COLO668 (cell line): ENCODE data around the gene GAB1.

ENCODE experiments used
- DNase-seq: peaks from one replicate; lab custom pipeline; 2025; ENCODE audit not compliant: unreplicated experiment; lab: John Stamatoyannopoulos, UW

GAB1 gene

GRCh38 chr4:143383005-143383574 lies 46.4 kb downstream of the GAB1 start:
- DNase-seq, result no peak

GRCh38 chr4:143384381-143384994 lies 47.8 kb downstream of the GAB1 start:
- no peak for DNase-seq

- no peak for DNase-seq
Measured at GRCh38 chr4:143386812-143387211, 50.1 kb downstream of the GAB1 start.

- no peak for DNase-seq
Measured at GRCh38 chr4:143389579-143390195, 53.0 kb downstream of the GAB1 start.

GRCh38 chr4:143390764-143391163 lies 54.1 kb downstream of the GAB1 start:
- no peak for DNase-seq

- no peak for DNase-seq
Measured at GRCh38 chr4:143391261-143391660, 54.6 kb downstream of the GAB1 start.

DNA sequence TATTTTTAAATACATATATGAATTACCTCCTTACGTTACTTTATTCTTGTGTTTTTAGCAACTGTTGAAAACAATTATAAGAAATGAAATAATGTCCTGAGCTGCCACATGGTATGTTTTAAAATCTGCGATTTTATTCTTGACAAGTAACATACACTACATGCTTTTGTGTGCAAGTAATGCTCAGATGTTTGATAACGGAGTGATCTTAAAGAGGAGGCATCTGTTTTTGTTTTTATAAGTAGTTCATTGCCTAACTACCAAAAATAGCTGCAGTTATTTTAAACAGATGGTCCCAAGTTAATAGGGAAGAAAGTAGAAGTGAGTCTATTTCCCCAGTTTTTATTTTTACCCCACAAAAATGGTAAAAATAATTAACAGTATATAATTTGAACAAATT lies 55.2 kb downstream of the GAB1 start:
- no peak for DNase-seq

- DNase-seq, result no peak
Measured at GRCh38 chr4:143393195-143393594, 56.5 kb downstream of the GAB1 start.

DNA sequence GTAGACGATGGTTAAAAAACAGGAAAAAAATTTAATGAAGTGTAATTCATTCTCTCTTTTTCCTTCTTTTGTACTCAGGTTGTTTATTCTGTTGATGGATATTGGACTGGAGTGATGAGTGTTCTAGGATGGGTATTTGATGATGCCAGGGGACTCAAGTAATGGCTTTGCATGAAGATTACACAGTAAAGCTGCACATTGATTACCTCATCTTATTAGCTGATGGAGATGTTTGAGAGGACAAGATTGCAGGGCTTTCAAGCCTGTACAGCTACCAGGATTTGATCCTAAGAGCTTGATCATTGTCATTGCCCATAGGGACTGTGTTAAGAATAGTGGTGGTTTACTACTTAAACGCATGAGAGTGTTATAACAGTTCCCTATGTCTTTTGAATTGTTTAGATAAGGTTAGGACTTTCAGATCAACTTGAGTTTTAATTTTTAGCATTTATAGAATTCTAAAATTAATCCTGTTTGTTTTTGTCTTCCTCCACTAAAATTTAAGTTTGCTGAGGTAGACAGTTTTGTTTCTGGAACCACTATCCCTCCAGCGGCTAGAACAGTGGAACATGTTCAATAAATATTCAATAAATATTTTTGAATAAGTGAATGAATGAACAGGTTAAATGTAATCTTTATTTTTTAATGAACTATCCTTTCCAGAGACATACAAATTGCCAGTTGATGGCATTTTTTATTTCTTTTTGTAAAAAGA lies 58.2 kb downstream of the GAB1 start:
- DNase-seq, result no peak

DNA sequence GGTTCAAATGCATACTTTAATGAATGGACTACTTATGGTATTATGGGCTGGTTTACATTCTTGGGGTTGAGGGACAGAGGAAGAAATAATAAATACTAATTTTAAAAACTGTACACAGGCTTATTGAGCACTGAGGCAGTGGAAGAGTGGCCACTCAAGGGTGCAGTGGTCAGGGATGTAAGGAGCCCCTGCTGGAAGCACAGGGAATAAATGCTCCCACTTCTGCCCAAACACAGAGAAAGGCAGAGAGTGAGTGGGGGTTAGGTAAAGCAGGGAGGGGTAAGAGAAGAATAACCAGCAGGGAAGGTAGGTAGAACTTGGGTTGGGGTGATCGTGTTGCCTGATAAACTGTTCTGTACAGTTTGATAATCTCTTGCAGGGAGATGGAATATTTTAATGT lies 60.0 kb downstream of the GAB1 start:
- no peak for DNase-seq

DNA sequence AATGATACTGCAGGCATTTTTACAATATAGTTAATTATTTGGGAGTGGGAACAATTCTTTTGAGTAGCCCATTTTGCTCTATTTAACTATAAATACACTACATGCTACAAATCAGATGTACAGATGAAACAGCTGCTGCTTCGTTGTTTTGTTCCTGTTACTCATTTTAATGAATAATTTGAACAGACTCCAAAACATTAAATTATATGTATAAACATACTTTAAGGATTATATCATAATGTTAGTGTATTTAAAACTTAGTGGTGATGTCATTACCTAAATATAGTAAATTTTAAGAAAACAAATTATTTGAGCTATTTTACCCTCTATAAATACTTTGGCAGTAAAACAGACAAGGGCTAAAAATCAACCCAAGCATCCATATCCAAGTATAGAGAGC lies 60.7 kb downstream of the GAB1 start:
- DNase-seq, result no peak

GRCh38 chr4:143397887-143398286 lies 61.2 kb downstream of the GAB1 start:
- no peak for DNase-seq

- no peak for DNase-seq
Measured at GRCh38 chr4:143399113-143399949, 62.7 kb downstream of the GAB1 start.

- no peak for DNase-seq
Measured at GRCh38 chr4:143400082-143400481, 63.4 kb downstream of the GAB1 start.

DNA sequence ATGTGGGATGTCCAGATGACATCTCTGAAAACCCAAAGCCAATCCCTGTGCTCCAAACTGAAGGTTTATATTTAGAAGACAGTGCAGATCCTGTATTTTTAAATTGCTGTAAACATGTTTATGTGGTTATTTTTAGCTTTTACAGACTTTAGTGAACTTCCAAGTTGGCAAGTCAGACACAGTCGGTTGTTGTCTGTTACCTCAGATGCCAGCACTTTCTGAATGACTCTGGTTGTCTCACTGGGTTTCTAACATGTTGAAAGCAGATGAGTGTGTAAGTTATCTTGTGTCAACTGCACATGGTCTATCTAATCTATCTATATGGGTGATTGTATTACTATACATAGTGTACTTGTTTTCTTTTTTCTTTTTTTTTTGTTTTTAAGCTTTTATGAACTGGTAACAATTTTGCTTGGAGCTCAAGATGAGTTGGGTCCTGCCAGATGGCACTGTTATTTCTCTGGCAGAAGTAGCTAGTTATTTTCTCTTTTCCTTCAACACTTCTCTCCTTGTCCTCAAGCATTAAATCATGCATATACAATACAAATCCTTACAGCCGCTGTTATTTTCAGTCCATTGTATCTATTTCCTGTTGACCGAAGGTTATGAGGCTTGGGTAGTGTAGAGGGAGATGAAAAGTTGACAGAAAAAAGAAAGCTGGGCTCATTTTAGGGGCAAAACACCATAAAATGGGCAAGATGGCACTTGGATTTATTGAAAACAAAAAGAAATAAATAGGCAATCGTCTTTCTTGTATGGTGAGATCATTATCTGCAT lies 66.3 kb downstream of the GAB1 start:
- DNase-seq, result no peak

DNA sequence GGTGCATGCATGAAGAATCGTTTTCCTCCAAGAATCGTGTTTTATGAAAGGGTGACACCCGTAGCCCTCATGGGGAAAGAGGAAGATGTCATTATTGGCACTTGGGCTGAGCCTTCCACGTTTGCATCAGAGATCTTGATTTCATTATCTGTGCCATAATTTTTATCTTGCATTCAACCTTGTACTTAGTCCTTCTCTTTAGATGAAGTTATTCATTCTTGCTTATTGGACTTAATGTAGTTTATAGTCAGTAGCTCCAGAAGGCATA lies 66.8 kb downstream of the GAB1 start:
- no peak for DNase-seq

- no peak for DNase-seq
Measured at GRCh38 chr4:143404555-143404954, 67.9 kb downstream of the GAB1 start.

DNA sequence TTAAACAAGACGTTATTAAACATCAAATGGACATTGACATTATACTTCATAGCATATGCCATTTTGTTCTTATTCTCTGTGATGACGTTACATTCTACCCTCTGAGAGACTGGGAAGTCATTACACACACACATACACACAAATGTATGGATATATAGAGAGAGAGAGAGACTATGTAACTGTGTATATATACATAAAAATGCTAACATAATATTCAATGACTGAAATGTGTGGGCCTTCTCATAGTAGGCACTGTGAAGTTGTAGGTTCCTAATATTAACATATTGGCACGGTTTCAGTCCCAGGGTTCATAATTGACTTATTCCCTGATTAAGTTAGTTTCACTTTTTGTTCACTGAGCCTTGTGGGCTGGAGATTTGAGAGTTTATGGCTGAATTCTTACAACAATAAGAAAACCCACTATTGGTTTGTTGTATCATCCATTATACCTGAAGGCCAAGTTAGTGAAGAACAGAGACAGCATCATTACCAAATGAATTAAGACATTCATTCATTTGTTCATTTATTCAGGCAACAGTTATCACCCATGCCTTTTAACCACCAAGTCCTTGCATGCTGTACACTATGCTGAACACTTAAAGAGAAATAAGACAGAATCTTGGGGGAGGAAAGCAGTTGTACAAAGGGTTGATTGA lies 68.5 kb downstream of the GAB1 start:
- DNase-seq, result no peak

- DNase-seq, result no peak
Measured at GRCh38 chr4:143406523-143406922, 69.8 kb downstream of the GAB1 start.

DNA sequence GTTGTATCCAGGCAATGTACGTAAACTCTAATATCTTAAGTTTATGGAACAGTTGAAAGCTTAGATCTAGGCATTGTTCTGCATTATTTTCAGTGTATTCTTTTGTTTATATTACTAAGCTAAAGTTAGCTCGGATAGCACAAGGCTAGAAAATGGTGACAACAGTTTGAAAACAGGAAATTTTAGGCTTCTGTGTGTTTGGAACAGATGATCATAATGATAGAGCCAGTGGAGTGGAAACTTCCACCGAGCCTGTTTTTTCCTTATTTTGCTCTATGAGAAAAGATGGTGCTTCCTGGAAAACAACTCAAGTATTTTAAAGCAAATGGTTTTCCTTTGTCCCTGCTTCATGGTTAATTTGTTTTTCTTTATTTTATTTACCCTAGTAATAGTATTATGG lies 70.8 kb downstream of the GAB1 start:
- no peak for DNase-seq
